ENCODE data around the gene BAIAP2L1.

- TF ChIP-seq ZNF639 (tag by site-specific recombination; IDR thresholded peaks at IDR 0.05), result no peak
- TF ChIP-seq ZBTB49 (tag by site-specific recombination; IDR thresholded peaks at IDR 0.05; ENCODE audit: low read depth), result no peak
- no peak for TF ChIP-seq CTCF (tag by site-specific recombination; IDR thresholded peaks at IDR 0.05)
- TF ChIP-seq ZNF335 (tag by site-specific recombination; conservative IDR thresholded peaks at IDR 0.05), result no peak
- TF ChIP-seq ATF2 (tag by site-specific recombination; IDR thresholded peaks at IDR 0.05; ENCODE audit: low read depth), result no peak
- no peak for TF ChIP-seq YY1 (tag by site-specific recombination; IDR thresholded peaks at IDR 0.05)
- TF ChIP-seq ZNF792 (tag by site-specific recombination; IDR thresholded peaks at IDR 0.05), result no peak
Observed at GRCh38 chr7:98395951-98396350, 4.9 kb downstream of the BAIAP2L1 start.
